ENCODE data around the gene TBC1D20.

DNA sequence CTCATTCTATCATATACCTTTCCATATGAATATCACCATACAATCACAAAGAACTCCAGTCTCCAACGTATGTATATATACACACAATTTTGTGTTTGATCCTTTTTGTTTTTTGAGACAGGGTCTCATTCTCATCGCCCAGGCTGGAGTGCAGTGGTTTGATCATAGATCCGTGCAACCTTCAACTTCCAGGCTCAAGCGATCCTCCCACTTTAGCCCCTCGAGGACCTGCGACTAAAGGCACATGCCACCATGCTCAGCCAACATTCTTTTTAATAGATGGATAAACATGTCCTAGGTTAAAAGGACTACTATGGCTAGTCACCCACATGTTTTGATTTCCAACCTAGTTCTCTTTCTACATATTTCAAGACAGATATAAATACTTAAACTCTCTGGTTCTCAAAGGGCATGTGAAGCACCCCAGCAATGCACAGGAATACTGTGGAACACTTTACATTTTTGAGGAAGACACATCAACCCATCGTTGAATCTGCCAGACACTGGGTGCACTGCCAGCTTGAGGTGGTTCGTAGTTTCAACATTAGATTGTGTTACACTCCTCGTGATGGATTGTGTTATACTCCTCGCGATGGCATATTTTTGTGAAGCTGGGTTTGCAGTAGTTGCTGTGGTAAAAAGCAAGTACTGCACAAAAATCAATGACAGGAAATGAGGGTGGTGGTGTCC, 40.9 kb upstream of the TBC1D20 start:
- TF ChIP-seq, protein P1, sequence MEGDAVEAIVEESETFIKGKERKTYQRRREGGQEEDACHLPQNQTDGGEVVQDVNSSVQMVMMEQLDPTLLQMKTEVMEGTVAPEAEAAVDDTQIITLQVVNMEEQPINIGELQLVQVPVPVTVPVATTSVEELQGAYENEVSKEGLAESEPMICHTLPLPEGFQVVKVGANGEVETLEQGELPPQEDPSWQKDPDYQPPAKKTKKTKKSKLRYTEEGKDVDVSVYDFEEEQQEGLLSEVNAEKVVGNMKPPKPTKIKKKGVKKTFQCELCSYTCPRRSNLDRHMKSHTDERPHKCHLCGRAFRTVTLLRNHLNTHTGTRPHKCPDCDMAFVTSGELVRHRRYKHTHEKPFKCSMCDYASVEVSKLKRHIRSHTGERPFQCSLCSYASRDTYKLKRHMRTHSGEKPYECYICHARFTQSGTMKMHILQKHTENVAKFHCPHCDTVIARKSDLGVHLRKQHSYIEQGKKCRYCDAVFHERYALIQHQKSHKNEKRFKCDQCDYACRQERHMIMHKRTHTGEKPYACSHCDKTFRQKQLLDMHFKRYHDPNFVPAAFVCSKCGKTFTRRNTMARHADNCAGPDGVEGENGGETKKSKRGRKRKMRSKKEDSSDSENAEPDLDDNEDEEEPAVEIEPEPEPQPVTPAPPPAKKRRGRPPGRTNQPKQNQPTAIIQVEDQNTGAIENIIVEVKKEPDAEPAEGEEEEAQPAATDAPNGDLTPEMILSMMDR (IDR thresholded peaks at IDR 0.05), result no peak
- TF ChIP-seq POLR2A (IDR thresholded peaks at IDR 0.05), result no peak
